Sigmoid colon (tissue), 7 donors: ENCODE results near the gene GMPR2. TPM values are rescaled to one million over a fixed set of nuclear protein-coding genes. Genes with fewer than 3 reads are reported as not detected.
A peak's percentile ranks its signal among the peaks of the same experiment; 100 is the strongest.

Experiments used
- DNase-seq: peaks from one replicate; pipeline ENCODE4 v3.0.0-alpha.2; 2019
- H3K27ac ChIP-seq, 4 donors: fragments of 200-600 bp; sonication (generic); one replicate each; pipeline ENCODE4 v1.5.1; 2016 to 2019; ENCODE audit warnings: mild to moderate bottlenecking in 1 of 4
- H3K27me3 ChIP-seq, 3 donors: fragments of 200-600 bp; sonication (generic); one replicate each; pipeline ENCODE4 v1.5.1; 2019; ENCODE audit warnings: mild to moderate bottlenecking in 1 of 3
- H3K36me3 ChIP-seq, 4 donors: fragments of 200-600 bp; sonication (generic); one replicate each; pipeline ENCODE4 v1.5.1; 2016 to 2019
- H3K4me1 ChIP-seq, 4 donors: fragments of 200-600 bp; sonication (generic); one replicate each; pipeline ENCODE4 v1.5.1; 2017 to 2019
- H3K4me3 ChIP-seq, 4 donors: fragments of 200-600 bp; sonication (generic); one replicate each; pipeline ENCODE4 v1.5.1; 2017 to 2019; ENCODE audit warnings: mild to moderate bottlenecking in 2 of 4, moderate library complexity in 1 of 4
- H3K9me3 ChIP-seq, 4 donors: fragments of 200-600 bp in 3 of 4; sonication (generic) in 3 of 4; one replicate each; pipeline versions ENCODE4 v1.5.1 to v1.6.1; 2013 to 2019
- CTCF ChIP-seq, 4 experiments: fragments of 450-650 bp in 3 of 4; fragments of 200-600 bp in 1 of 4; IDR thresholded peaks; one replicate each; pipeline ENCODE4 v1.5.1; 2016 to 2019; ENCODE audit warnings: antibody characterized with exemption in 4 of 4, mild to moderate bottlenecking in 3 of 4, moderate library complexity in 2 of 4
- EP300 ChIP-seq, 4 donors: sonication (generic); formaldehyde crosslinking; IDR thresholded peaks; one replicate each; pipeline ENCODE4 v1.6.1; 2017; ENCODE audit warnings: antibody characterized with exemption in 4 of 4
- POLR2A ChIP-seq, 2 donors: fragments of 450-650 bp; IDR thresholded peaks; one replicate each; pipeline ENCODE4 v1.6.1; 2016; ENCODE audit warnings: antibody characterized with exemption in 2 of 2, mild to moderate bottlenecking in 2 of 2, moderate library complexity in 2 of 2
- POLR2AphosphoS5 ChIP-seq, 4 donors: sonication (generic); formaldehyde crosslinking; IDR thresholded peaks; one replicate each; pipeline ENCODE4 v1.6.1; 2017; ENCODE audit warnings: antibody characterized with exemption in 4 of 4
- WGBS, 2 donors: extraction: QIAGEN DNeasy Blood & Tissue Kit; methylation state at CpG; one replicate each; pipeline ENCODE4 v1.1.7; 2013; 5-methylcytosine and 5-hydroxymethylcytosine counted together
- intact Hi-C: fragments of 100-400 bp; cut with DNase I; formaldehyde crosslinking; loops from one replicate; pipeline ENCODE4 v1.15.1; 2023
- polyA plus RNA-seq, 3 donors: library from polyadenylated mRNA; stranded (reverse); fragments of 200-250 nt; gene quantifications; one replicate each; pipeline ENCODE4 v1.2.3, GENCODE V29; 2013
- total RNA-seq, 4 donors: library from RNA; depleted of rRNA; stranded (reverse); fragments of >200 nt; gene quantifications; one replicate each; pipeline ENCODE4 v1.1.0, GENCODE V29; 2016
- donor health status: healthy with polysubstance abuse.
- donor health status: Bipolar disorder and iron deficiency.
- donor health status: healthy.

Gene GMPR2
- total and polyA plus RNA-seq, 7 donors = 44.3 to 97.1 (median 56.5) TPM

DNA sequence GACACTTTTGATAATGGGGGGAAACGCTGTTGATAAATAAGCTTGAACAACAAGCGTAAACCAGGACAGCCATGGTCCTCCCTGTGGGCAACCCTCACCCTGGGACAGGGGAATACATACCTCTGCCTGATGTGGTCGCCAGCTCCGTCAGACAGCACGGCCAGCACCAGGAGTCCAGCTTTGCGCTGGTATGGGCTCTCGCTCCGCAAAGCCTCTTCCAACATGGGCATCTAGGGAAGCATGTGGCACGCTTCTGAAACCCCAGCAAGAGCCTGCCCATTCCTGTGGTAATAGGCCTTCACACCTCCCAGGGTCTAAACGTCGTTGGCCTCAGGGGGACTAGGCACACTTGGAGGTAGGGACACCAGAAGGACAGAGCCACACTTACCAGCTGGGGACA is 47.0 kb upstream of the GMPR2 start:
- WGBS, 2 donors = 95 to 96% methylated on average over 11 of the region's 11 CpGs
- Histone ChIP-seq H3K4me3 (no peak overlapping the region), H3K36me3 (peaks cover 0 to 65% (median 36%) of the 10 kb centered on the region in 4 donors), H3K9me3 (no peaks in the 10 kb centered on the region), H3K4me1 (peaks cover 0 to 24% (median 19%) of the 10 kb centered on the region in 4 donors), H3K27ac (no peak overlapping the region), H3K27me3 (no peaks in the 10 kb centered on the region)
- DNase-seq = no peak
- intact Hi-C loops = no loop called here
- TF ChIP-seq EP300 (IDR thresholded peaks at IDR 0.05) (no peak), POLR2A (IDR thresholded peaks at IDR 0.05) (no peak)

GRCh38 chr14:24186831-24187538 is 45.7 kb upstream of the GMPR2 start:
- intact Hi-C loops = no loop called here
- H3K27ac ChIP-seq = no peak overlapping the region
- peaks cover 0 to 22% (median 19%) of the 10 kb centered on the region in 4 donors for H3K4me1 ChIP-seq
- WGBS, 2 donors = 94 to 95% methylated on average over 10 of the region's 10 CpGs
- TF ChIP-seq EP300 (IDR thresholded peaks at IDR 0.05) = no peak
- TF ChIP-seq POLR2AphosphoS5 (IDR thresholded peaks at IDR 0.05) = no peak
- no peak for TF ChIP-seq POLR2A (IDR thresholded peaks at IDR 0.05)
- TF ChIP-seq CTCF (IDR thresholded peaks at IDR 0.05) = no peak
- peaks cover 0 to 65% (median 40%) of the 10 kb centered on the region in 4 donors for H3K36me3 ChIP-seq
- no peak for DNase-seq
- H3K27me3 ChIP-seq = no peaks in the 10 kb centered on the region
- H3K9me3 ChIP-seq = no peaks in the 10 kb centered on the region
- no peak overlapping the region for H3K4me3 ChIP-seq

GRCh38 chr14:24187539-24187915 is 45.2 kb upstream of the GMPR2 start:
- DNase-seq = no peak
- Histone ChIP-seq H3K36me3 (peaks cover 0 to 65% (median 43%) of the 10 kb centered on the region in 4 donors), H3K27me3 (no peaks in the 10 kb centered on the region), H3K4me3 (peak overlapping the region in 2 of 4 donors; percentile 58 to 66), H3K27ac (peak overlapping the region in 2 of 4 donors; percentile 74 to 84), H3K4me1 (peaks cover 0 to 22% (median 19%) of the 10 kb centered on the region in 4 donors), H3K9me3 (no peaks in the 10 kb centered on the region)
- intact Hi-C loops = no loop called here
- WGBS, 2 donors = 87 to 89% methylated on average over 2 of the region's 2 CpGs
- TF ChIP-seq POLR2A (IDR thresholded peaks at IDR 0.05) = no peak
- no peak for TF ChIP-seq POLR2AphosphoS5 (IDR thresholded peaks at IDR 0.05)
- no peak for TF ChIP-seq EP300 (IDR thresholded peaks at IDR 0.05)
- TF ChIP-seq CTCF (IDR thresholded peaks at IDR 0.05) = no peak

DNA sequence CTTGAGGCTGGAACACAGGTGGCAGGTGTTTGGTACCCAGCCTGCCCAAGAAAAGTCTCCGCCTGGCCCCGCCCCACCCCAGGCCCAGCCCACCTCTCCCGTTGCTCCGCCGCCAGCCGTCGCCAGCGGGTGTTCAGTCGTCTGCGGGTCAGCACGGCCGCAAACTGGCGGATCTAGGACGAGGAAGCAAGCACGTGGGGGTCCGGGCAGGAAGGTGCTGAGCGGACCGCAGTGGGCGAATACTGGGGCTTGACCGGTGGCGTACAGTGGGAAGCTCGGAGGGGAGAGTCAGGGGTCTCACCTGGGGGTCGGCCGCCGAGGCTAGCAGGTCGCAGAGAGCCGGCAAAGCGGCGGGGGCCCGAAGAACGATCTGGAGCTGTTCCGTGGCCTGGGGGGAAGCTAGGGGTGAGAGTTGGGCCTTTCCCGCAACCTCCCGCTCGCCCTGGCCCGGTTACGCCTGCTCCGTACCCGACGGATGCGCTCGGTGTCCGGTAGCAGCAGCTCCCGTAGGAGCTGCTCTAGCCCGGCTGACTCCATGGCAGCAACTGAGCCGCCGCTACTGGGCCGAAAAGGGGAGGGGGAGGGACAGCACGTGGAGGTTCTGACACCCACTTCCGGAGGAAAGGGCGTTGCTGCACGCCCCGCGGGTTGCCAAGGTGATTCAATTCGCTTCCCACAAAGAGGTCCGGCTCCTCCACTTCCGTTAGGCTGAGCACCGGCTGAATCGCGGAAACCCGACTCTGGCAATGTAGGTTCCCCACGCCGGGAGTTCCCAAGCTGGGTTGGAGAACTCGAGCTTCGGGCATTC is 44.3 kb upstream of the GMPR2 start, which contains the start of gene IPO4:
IPO4 (minus strand) TSS at position 566 of the 808 bp plus-strand sequence; CDS start at position 537, 29 bp downstream.
- DNase-seq = peak; percentile 99
- Histone ChIP-seq H3K4me1 (peaks cover 0 to 22% (median 19%) of the 10 kb centered on the region in 4 donors), H3K27me3 (no peaks in the 10 kb centered on the region), H3K9me3 (no peaks in the 10 kb centered on the region), H3K4me3 (peak within 1 kb of the TSS; percentile 48 to 67 (median 62)), H3K27ac (peak within 1 kb of the TSS; percentile 73 to 84 (median 76)), H3K36me3 (peaks cover 0 to 65% (median 42%) of the 10 kb centered on the region in 4 donors)
- TF ChIP-seq CTCF (IDR thresholded peaks at IDR 0.05) = no peak
- TF ChIP-seq POLR2A (IDR thresholded peaks at IDR 0.05) = peak in 1 of 2 donors; percentile 29
- peak in 1 of 4 donors; percentile 78 for TF ChIP-seq EP300 (IDR thresholded peaks at IDR 0.05)
- TF ChIP-seq POLR2AphosphoS5 (IDR thresholded peaks at IDR 0.05) = peak; percentile 54 to 79 (median 68)
- WGBS, 2 donors = 0 to 1% methylated on average over 65 of the region's 65 CpGs
- intact Hi-C loops = loop anchor here (2.0 kb wide), 1 partner anchor 28 kb away; the partner anchor contains the start of gene IRF9

DNA sequence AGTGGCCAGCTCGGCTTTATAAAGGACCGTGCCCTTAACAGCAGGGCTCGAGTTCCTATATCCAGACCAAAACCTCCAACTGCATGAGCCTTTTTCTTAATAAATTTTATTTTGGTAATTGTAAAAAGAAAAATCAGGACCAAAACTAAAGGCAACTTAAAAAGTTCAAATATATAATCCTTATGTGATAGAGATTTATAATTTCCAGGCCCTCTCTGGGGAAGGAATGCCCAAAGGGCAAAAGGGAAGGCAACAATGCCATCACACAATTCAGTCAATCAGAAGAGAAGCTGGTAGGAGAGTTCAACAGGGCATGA is 43.7 kb upstream of the GMPR2 start:
- intact Hi-C loops = loop anchor here (2.0 kb wide), 1 partner anchor 28 kb away; the partner anchor contains the start of gene IRF9
- Histone ChIP-seq H3K36me3 (peaks cover 0 to 60% (median 38%) of the 10 kb centered on the region in 4 donors), H3K27ac (peak overlapping the region; percentile 73 to 84 (median 76))

More for the DNA sequence above, 43.7 kb upstream of the GMPR2 start:
- TF ChIP-seq EP300 (IDR thresholded peaks at IDR 0.05) = no peak
- TF ChIP-seq POLR2AphosphoS5 (IDR thresholded peaks at IDR 0.05) = no peak
- no peak for TF ChIP-seq POLR2A (IDR thresholded peaks at IDR 0.05)
- TF ChIP-seq CTCF (IDR thresholded peaks at IDR 0.05) = no peak
- peak overlapping the region in 3 of 4 donors; percentile 58 to 67 (median 66) for H3K4me3 ChIP-seq
- H3K27me3 ChIP-seq = no peaks in the 10 kb centered on the region
- no peak for DNase-seq
- peaks cover 0 to 24% (median 20%) of the 10 kb centered on the region in 4 donors for H3K4me1 ChIP-seq
- H3K9me3 ChIP-seq = no peaks in the 10 kb centered on the region
- 1 to 3% methylated on average over 3 of the region's 3 CpGs for WGBS, 2 donors
